Measurements from ENCODE around the gene MTG2. TPM values are rescaled to one million over a fixed set of nuclear protein-coding genes. Genes with fewer than 3 reads are reported as not detected.

The MTG2 gene
- total and polyA plus RNA-seq, 4 donors = 18.3 to 35.5 (median 28.5) TPM

DNA sequence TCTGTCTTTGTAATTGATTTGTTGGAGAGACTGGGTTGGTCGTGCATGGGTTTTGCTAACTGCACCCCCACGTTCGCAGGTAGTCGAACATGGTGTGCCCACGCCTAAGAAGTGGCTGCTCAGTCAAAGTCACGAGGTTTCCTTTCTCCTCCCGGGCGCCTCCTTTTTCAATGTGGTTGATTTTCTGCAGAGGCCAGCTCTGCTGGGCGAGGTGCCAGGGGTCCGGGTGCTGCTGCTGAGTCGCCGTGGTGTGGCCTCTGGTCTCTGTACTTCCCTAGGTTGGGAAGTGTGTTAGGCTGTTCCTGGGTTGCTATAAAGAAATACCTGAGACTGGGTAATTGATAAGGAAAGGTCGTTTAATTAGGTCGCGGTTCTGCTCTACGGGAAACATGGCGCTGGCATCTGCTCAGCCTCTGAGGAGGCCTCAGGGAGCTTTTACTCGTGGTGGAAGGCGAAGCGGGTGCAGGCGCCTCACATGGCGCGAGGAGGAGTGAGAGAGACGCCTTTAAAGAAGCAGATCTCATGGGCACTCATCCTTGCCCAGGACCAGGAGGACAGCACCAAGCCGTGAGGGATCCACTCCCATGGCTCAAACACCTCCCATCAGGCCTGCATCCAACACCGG is 69.6 kb downstream of the MTG2 start:
- peaks cover 0 to 16% (median 2%) of the 10 kb centered on the region in 4 donors for H3K36me3 ChIP-seq (ENCODE audit: control insufficient read depth in 4 of 4, insufficient read depth in 4 of 4, low read length in 4 of 4)
- no peaks in the 10 kb centered on the region for H3K4me1 ChIP-seq (ENCODE audit: control insufficient read depth in 5 of 5, insufficient read depth in 5 of 5, low read length in 5 of 5)
- no peak for TF ChIP-seq CTCF (IDR thresholded peaks at IDR 0.05; ENCODE audit: control extremely low read depth, extremely low read depth)
- no peaks in the 10 kb centered on the region for H3K9me3 ChIP-seq (ENCODE audit: control insufficient read depth in 4 of 4, insufficient read depth in 3 of 4, low read length in 3 of 4)
- no peak overlapping the region for H3K27ac ChIP-seq (ENCODE audit: low read depth in 1 of 2, low read length in 1 of 2)
- 83 to 88% methylated on average over 26 of the region's 26 CpGs for WGBS, 2 donors
- no peak overlapping the region for H3K9ac ChIP-seq (ENCODE audit: insufficient read depth in 1 of 2, low read length in 2 of 2)
- no peak overlapping the region for H3K4me3 ChIP-seq
- ATAC-seq (ENCODE audit: insufficient read depth, low FRiP score) (no peak), DNase-seq (no peak)
- no peaks in the 10 kb centered on the region for H3K27me3 ChIP-seq (ENCODE audit: control insufficient read depth in 3 of 3, insufficient read depth in 3 of 3, low read length in 2 of 3)

Other genes with a start within 250 kb of the MTG2 start
- gene TAF4, start 117.1 kb upstream of the MTG2 start, total RNA-seq = 10 to 100 TPM; 14.6 to 20.3 TPM
- 1 to 10 TPM; 5.4 to 7.3 TPM for gene TAF4, start 117.1 kb upstream of the MTG2 start, polyA plus RNA-seq
- gene LSM14B, start 60.6 kb upstream of the MTG2 start, total RNA-seq = 10 to 100 TPM; 31.7 to 41.7 TPM
- 10 to 100 TPM; 16.4 to 24.0 TPM for gene LSM14B, start 60.6 kb upstream of the MTG2 start, polyA plus RNA-seq
- 100 to 1,000 TPM; 100 to 289 TPM for gene PSMA7, start 39.6 kb upstream of the MTG2 start, total RNA-seq
- gene PSMA7, start 39.6 kb upstream of the MTG2 start, polyA plus RNA-seq = 100 to 1,000 TPM; 226 to 478 TPM
- 10 to 100 TPM; 15.1 to 24.1 TPM for gene SS18L1, start 39.3 kb upstream of the MTG2 start, total RNA-seq
- 10 to 100 TPM in 1 of 2 donors, 1 to 10 TPM in 1; 7.2 to 14.6 TPM for gene SS18L1, start 39.3 kb upstream of the MTG2 start, polyA plus RNA-seq
- gene HRH3, start 37.2 kb downstream of the MTG2 start, total RNA-seq = not detected
- gene HRH3, start 37.2 kb downstream of the MTG2 start, polyA plus RNA-seq = not detected
- gene OSBPL2, start 55.5 kb downstream of the MTG2 start, total RNA-seq = 10 to 100 TPM; 36.4 to 48.0 TPM
- gene OSBPL2, start 55.5 kb downstream of the MTG2 start, polyA plus RNA-seq = 10 to 100 TPM; 13.2 to 19.1 TPM
- gene ADRM1, start 120.0 kb downstream of the MTG2 start, total RNA-seq = 100 to 1,000 TPM in 1 of 2 donors, 10 to 100 TPM in 1; 43.1 to 104 TPM
- 100 to 1,000 TPM; 108 to 140 TPM for gene ADRM1, start 120.0 kb downstream of the MTG2 start, polyA plus RNA-seq
- gene LAMA5, start 184.3 kb downstream of the MTG2 start, total RNA-seq = 100 to 1,000 TPM; 209 to 315 TPM
- 100 to 1,000 TPM; 116 to 279 TPM for gene LAMA5, start 184.3 kb downstream of the MTG2 start, polyA plus RNA-seq
- gene RPS21, start 204.1 kb downstream of the MTG2 start, total RNA-seq = 1,000 to 10,000 TPM in 1 of 2 donors, 100 to 1,000 TPM in 1; 222 to 1,251 TPM
- gene RPS21, start 204.1 kb downstream of the MTG2 start, polyA plus RNA-seq = 1,000 to 10,000 TPM; 4,051 to 4,827 TPM
- 1 to 10 TPM; 3.5 to 4.4 TPM for gene CABLES2, start 224.3 kb downstream of the MTG2 start, total RNA-seq
- 1 to 10 TPM; 1.9 to 3.7 TPM for gene CABLES2, start 224.3 kb downstream of the MTG2 start, polyA plus RNA-seq
- 1 to 10 TPM; 1.0 to 1.3 TPM for gene RBBP8NL, start 244.5 kb downstream of the MTG2 start, total RNA-seq
- gene RBBP8NL, start 244.5 kb downstream of the MTG2 start, polyA plus RNA-seq = 1 to 10 TPM in 1 of 2 donors, under 1 TPM in 1; 0.21 to 1.2 TPM

Measured in lung (tissue), 12 donors.